H1 (cell line): ENCODE measurements around the gene HS1BP3.

Source experiments
- CREB1 ChIP-seq: IDR thresholded peaks from 2 replicates; pipeline ENCODE4 v1.6.1; 2012; ENCODE audit warnings: inconsistent platforms
- EZH2 ChIP-seq: fragments of 200-600 bp; sonication (generic); IDR thresholded peaks from 2 replicates; pipeline ENCODE4 v1.7.1; 2012; ENCODE audit warnings: low read depth, mild to moderate bottlenecking, moderate library complexity, low read length, inconsistent platforms; ENCODE audit not compliant: severe bottlenecking
- MAFK ChIP-seq: IDR thresholded peaks from 2 replicates; pipeline ENCODE4 v1.6.1; 2012; ENCODE audit warnings: low read depth, mild to moderate bottlenecking, improper control_type of control experiment, low read length
- TF ChIP-seq, protein P1 (sequence below), 3 experiments: IDR thresholded peaks; 1 replicate in 2 of 3; 2 replicates in 1 of 3; pipeline versions ENCODE4 v1.5.1 to v1.6.1; 2011; ENCODE audit warnings: low read length in 3 of 3, mild to moderate bottlenecking in 3 of 3, inconsistent platforms in 2 of 3, low read depth in 1 of 3, moderate library complexity in 1 of 3; ENCODE audit not compliant: insufficient read depth in 1 of 3; ENCODE audit errors: control extremely low read depth in 1 of 3

DNA sequence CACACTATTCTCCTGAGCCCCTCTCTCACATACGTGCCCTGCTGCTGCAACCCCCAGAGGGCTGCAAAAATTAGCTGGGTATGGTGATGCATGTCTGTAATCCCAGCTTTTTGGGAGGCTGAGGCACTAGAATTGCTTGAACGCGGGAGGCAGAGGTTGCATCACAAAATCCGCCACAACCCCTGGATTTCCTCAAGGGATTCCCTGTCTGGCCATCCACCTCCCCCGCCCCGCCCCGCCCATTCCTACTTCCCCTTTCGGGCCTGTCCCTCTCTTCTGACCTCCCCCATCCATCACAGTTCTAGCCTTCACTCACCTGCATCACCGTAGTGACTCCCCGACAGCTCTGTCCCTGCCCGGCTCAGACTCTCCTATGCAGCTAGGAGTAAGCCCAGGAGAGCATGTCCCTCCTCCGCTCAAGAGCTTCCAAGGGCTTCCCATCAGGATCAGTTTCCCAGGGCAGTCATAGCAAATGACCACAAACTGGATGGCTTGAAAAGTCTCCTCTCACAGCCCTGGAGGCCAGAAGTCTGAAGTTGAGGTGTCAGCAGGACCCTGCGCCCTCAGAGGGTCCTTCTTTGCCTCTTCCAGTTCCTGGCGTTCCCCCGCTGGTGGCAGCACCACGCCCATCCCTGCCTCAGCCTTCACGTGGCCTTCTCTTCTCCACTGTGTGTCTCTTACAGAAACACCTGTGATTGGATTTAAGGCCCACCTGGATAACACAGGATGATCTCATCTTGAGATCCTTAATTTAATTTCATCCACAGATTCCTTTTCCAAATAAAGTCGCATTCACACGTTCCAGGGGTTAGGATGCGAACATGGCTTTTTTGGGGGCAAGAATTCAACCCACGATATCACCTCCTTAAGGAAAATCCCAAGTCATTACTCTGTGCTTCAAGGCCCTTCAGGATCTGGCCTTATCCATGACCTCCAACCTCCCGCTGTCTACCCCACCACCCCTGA, 58.5 kb downstream of the HS1BP3 start:
- TF ChIP-seq MAFK = no peak
- no peak for TF ChIP-seq CREB1
- TF ChIP-seq, protein P1, sequence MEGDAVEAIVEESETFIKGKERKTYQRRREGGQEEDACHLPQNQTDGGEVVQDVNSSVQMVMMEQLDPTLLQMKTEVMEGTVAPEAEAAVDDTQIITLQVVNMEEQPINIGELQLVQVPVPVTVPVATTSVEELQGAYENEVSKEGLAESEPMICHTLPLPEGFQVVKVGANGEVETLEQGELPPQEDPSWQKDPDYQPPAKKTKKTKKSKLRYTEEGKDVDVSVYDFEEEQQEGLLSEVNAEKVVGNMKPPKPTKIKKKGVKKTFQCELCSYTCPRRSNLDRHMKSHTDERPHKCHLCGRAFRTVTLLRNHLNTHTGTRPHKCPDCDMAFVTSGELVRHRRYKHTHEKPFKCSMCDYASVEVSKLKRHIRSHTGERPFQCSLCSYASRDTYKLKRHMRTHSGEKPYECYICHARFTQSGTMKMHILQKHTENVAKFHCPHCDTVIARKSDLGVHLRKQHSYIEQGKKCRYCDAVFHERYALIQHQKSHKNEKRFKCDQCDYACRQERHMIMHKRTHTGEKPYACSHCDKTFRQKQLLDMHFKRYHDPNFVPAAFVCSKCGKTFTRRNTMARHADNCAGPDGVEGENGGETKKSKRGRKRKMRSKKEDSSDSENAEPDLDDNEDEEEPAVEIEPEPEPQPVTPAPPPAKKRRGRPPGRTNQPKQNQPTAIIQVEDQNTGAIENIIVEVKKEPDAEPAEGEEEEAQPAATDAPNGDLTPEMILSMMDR (IDR thresholded peaks at IDR 0.05; ENCODE audit: control extremely low read depth in 1 of 3, insufficient read depth in 1 of 3, low read depth in 1 of 3, low read length in 3 of 3) = peak; percentile 49 to 81 (median 69)
- TF ChIP-seq EZH2 = no peak
